Liver (tissue), 9 donors: ENCODE measurements around the gene ACOT8. TPM values are rescaled to one million over a fixed set of nuclear protein-coding genes. Genes with fewer than 3 reads are reported as not detected.

ENCODE experiments used
- DNase-seq: peaks from one replicate; pipeline ENCODE4 v3.0.0-alpha.2; 2017; ENCODE audit warnings: low spot score
- H3K27ac ChIP-seq, 2 donors: one replicate each; pipeline ENCODE4 v1.7.0; 2013; ENCODE audit warnings: inconsistent platforms in 2 of 2, low read length in 2 of 2, control low read depth in 1 of 2, low read depth in 1 of 2, mild to moderate bottlenecking in 1 of 2
- H3K27me3 ChIP-seq, 4 donors: one replicate each; pipeline versions ENCODE4 v1.6.1 to v1.7.0; 2013; ENCODE audit warnings: low read length in 3 of 4, inconsistent platforms in 1 of 4, mild to moderate bottlenecking in 1 of 4, moderate library complexity in 1 of 4; ENCODE audit not compliant: control insufficient read depth in 4 of 4, insufficient read depth in 4 of 4
- H3K36me3 ChIP-seq, 4 donors: one replicate each; pipeline versions ENCODE4 v1.6.1 to v1.7.0; 2013; ENCODE audit warnings: low read length in 3 of 4, mild to moderate bottlenecking in 3 of 4, low read depth in 1 of 4, moderate library complexity in 1 of 4; ENCODE audit not compliant: control insufficient read depth in 4 of 4, insufficient read depth in 3 of 4
- H3K4me1 ChIP-seq, 4 donors: one replicate each; pipeline versions ENCODE4 v1.6.1 to v1.7.0; 2013; ENCODE audit warnings: low read length in 3 of 4, mild to moderate bottlenecking in 3 of 4, moderate library complexity in 1 of 4; ENCODE audit not compliant: control insufficient read depth in 4 of 4, insufficient read depth in 4 of 4
- H3K4me3 ChIP-seq, 3 donors: one replicate each; pipeline versions ENCODE4 v1.6.1 to v1.7.0; 2013; ENCODE audit warnings: low read length in 3 of 3, control low read depth in 1 of 3, low read depth in 1 of 3, mild to moderate bottlenecking in 1 of 3
- H3K9ac ChIP-seq, 2 donors: one replicate each; pipeline ENCODE4 v1.7.0; 2013; ENCODE audit warnings: low read length in 2 of 2, mild to moderate bottlenecking in 2 of 2, moderate library complexity in 2 of 2, control low read depth in 1 of 2, low read depth in 1 of 2
- H3K9me3 ChIP-seq, 4 donors: one replicate each; pipeline versions ENCODE4 v1.6.1 to v1.7.0; 2013; ENCODE audit warnings: low read length in 3 of 4; ENCODE audit not compliant: control insufficient read depth in 4 of 4
- ATF3 ChIP-seq: IDR thresholded peaks from 2 replicates; pipeline ENCODE4 v1.6.1; 2016; ENCODE audit warnings: antibody characterized with exemption
- CTCF ChIP-seq: fragments of 150-350 bp; IDR thresholded peaks from 2 replicates; pipeline ENCODE4 v1.5.1; 2017; ENCODE audit warnings: improper control_type of control experiment, low read depth, low read length; ENCODE audit not compliant: missing input control
- EGR1 ChIP-seq, 2 donors: IDR thresholded peaks; 2 replicates each; pipeline ENCODE4 v1.6.1; 2016 to 2018; ENCODE audit warnings: antibody characterized with exemption in 2 of 2, low read depth in 2 of 2
- FOXA1 ChIP-seq: IDR thresholded peaks from 2 replicates; pipeline ENCODE4 v1.6.1; 2016; ENCODE audit warnings: antibody characterized with exemption
- FOXA2 ChIP-seq: IDR thresholded peaks from 2 replicates; pipeline ENCODE4 v1.6.1; 2016; ENCODE audit warnings: antibody characterized with exemption
- GABPA ChIP-seq, 2 donors: IDR thresholded peaks in 1 of 2; conservative IDR thresholded peaks in 1 of 2; 2 replicates each; pipeline ENCODE4 v1.6.1; 2016; ENCODE audit warnings: antibody characterized with exemption in 2 of 2, mild to moderate bottlenecking in 1 of 2, moderate library complexity in 1 of 2
- HNF4A ChIP-seq, 2 donors: conservative IDR thresholded peaks; 2 replicates each; pipeline ENCODE4 v1.6.1; 2016; ENCODE audit warnings: antibody characterized with exemption in 2 of 2, mild to moderate bottlenecking in 2 of 2
- HNF4G ChIP-seq: IDR thresholded peaks from 2 replicates; pipeline ENCODE4 v1.6.1; 2016; ENCODE audit warnings: antibody characterized with exemption
- JUND ChIP-seq, 2 donors: IDR thresholded peaks; 2 replicates each; pipeline ENCODE4 v1.6.1; 2016; ENCODE audit warnings: antibody characterized with exemption in 2 of 2
- MAX ChIP-seq: IDR thresholded peaks from 2 replicates; pipeline ENCODE4 v1.6.1; 2016; ENCODE audit warnings: antibody characterized with exemption
- NR2F2 ChIP-seq: IDR thresholded peaks from 2 replicates; pipeline ENCODE4 v1.6.1; 2016; ENCODE audit warnings: antibody characterized with exemption
- RAD21 ChIP-seq, 2 donors: IDR thresholded peaks; 2 replicates each; pipeline ENCODE4 v1.6.1; 2016; ENCODE audit warnings: antibody characterized with exemption in 2 of 2, mild to moderate bottlenecking in 2 of 2
- REST ChIP-seq: IDR thresholded peaks from 2 replicates; pipeline ENCODE4 v1.6.1; 2016; ENCODE audit warnings: antibody characterized with exemption, mild to moderate bottlenecking
- RXRA ChIP-seq, 2 donors: IDR thresholded peaks; 2 replicates each; pipeline ENCODE4 v1.6.1; 2017 to 2018; ENCODE audit warnings: antibody characterized with exemption in 2 of 2, mild to moderate bottlenecking in 1 of 2
- SP1 ChIP-seq: IDR thresholded peaks from 2 replicates; pipeline ENCODE4 v1.6.1; 2018; ENCODE audit warnings: antibody characterized with exemption, mild to moderate bottlenecking
- TAF1 ChIP-seq: conservative IDR thresholded peaks from 2 replicates; pipeline ENCODE4 v1.6.1; 2016; ENCODE audit warnings: antibody characterized with exemption, mild to moderate bottlenecking
- YY1 ChIP-seq: IDR thresholded peaks from 2 replicates; pipeline ENCODE4 v1.6.1; 2016; ENCODE audit warnings: antibody characterized with exemption, mild to moderate bottlenecking
- ZBTB33 ChIP-seq: IDR thresholded peaks from 2 replicates; pipeline ENCODE4 v1.6.1; 2016; ENCODE audit warnings: antibody characterized with exemption
- WGBS: extraction: QIAGEN DNeasy Blood & Tissue Kit; methylation state at CpG from one replicate; pipeline ENCODE4 v1.1.7; 2013; 5-methylcytosine and 5-hydroxymethylcytosine counted together
- polyA plus RNA-seq, 2 donors: library from polyadenylated mRNA; stranded (reverse) in 1 of 2; unstranded in 1 of 2; fragments of 200-250 nt in 1 of 2; fragments of >200 nt in 1 of 2; fragmentation: Nextera tagmentation in 1 of 2; extraction: Ambion mirVana in 1 of 2; gene quantifications; one replicate each; pipeline versions ENCODE4 v1.2.1 to v1.2.3, GENCODE V29; 2013 to 2015
- total RNA-seq, 2 donors: library from RNA; depleted of rRNA; stranded (reverse); fragments of >200 nt; gene quantifications; one replicate each; pipeline ENCODE4 v1.2.3, GENCODE V29; 2014
- donor health status: healthy.
- donor health status: healthy.
- donor health status: healthy.
- donor health status: healthy.
- donor health status: healthy.

ACOT8 gene
- total and polyA plus RNA-seq, 4 donors = 24.4 to 27.1 (median 24.5) TPM

GRCh38 chr20:45886590-45887345 is 29.6 kb upstream of the ACOT8 start:
- H3K9me3 ChIP-seq = no peaks in the 10 kb centered on the region
- no peak for TF ChIP-seq REST
- TF ChIP-seq HNF4A (conservative IDR thresholded peaks at IDR 0.05) = no peak
- TF ChIP-seq FOXA2 = no peak
- no peak for TF ChIP-seq MAX
- TF ChIP-seq FOXA1 = no peak
- TF ChIP-seq NR2F2 = no peak
- TF ChIP-seq CTCF = no peak
- TF ChIP-seq JUND (IDR thresholded peaks at IDR 0.05) = no peak
- TF ChIP-seq EGR1 (IDR thresholded peaks at IDR 0.05; ENCODE audit: low read depth in 2 of 2) = no peak
- TF ChIP-seq ATF3 = no peak
- TF ChIP-seq HNF4G = no peak
- TF ChIP-seq ZBTB33 = no peak
- no peak for TF ChIP-seq GABPA (IDR thresholded peaks at IDR 0.05 in 1 of 2, conservative IDR thresholded peaks at IDR 0.05 in 1 of 2)
- TF ChIP-seq RXRA (IDR thresholded peaks at IDR 0.05) = no peak
- TF ChIP-seq RAD21 (IDR thresholded peaks at IDR 0.05) = no peak
- no peak for TF ChIP-seq TAF1
- TF ChIP-seq SP1 = no peak
- TF ChIP-seq YY1 = no peak
- no peaks in the 10 kb centered on the region for H3K27me3 ChIP-seq
- H3K27ac ChIP-seq = no peak overlapping the region
- H3K36me3 ChIP-seq = peaks cover 2 to 23% (median 9%) of the 10 kb centered on the region in 4 donors
- WGBS = 94% methylated on average over 19 of the region's 19 CpGs
- peaks cover 2 to 35% (median 27%) of the 10 kb centered on the region in 4 donors for H3K4me1 ChIP-seq
- no peak overlapping the region for H3K9ac ChIP-seq
- DNase-seq = no peak
- H3K4me3 ChIP-seq = no peak overlapping the region
